K562 (cell line): ENCODE results near the gene RANBP3. TPM values are rescaled to one million over a fixed set of nuclear protein-coding genes. Genes with fewer than 3 reads are reported as not detected.

Experiments used
- BHLHE40 ChIP-seq: IDR thresholded peaks from 2 replicates; pipeline ENCODE4 v1.6.1; 2011; ENCODE audit warnings: low read length, improper control_type of control experiment
- EWSR1 ChIP-seq: fragments of 450-650 bp; IDR thresholded peaks from 2 replicates; pipeline ENCODE4 v1.6.1; 2018; ENCODE audit warnings: borderline replicate concordance, mild to moderate bottlenecking, low read depth, moderate library complexity; ENCODE audit not compliant: partially characterized antibody
- RBBP5 ChIP-seq: fragments of 200-600 bp; sonication (generic); IDR thresholded peaks from 2 replicates; pipeline ENCODE4 v1.6.1; 2012; ENCODE audit warnings: borderline replicate concordance, mild to moderate bottlenecking, low read length, control low read depth, inconsistent platforms; ENCODE audit not compliant: insufficient read depth, poor library complexity, severe bottlenecking
- SAFB ChIP-seq: fragments of 200-400 bp; formaldehyde crosslinking; IDR thresholded peaks from 2 replicates; pipeline ENCODE4 v1.6.1; 2017; ENCODE audit warnings: low read depth, low read length, borderline replicate concordance
- SNRNP70 ChIP-seq: fragments of 200-400 bp; formaldehyde crosslinking; optimal IDR thresholded peaks from 2 replicates; pipeline ENCODE3; 2017; ENCODE audit warnings: low read depth, low read length
- SPI1 ChIP-seq: IDR thresholded peaks from 2 replicates; pipeline ENCODE4 v1.6.1; 2011; ENCODE audit warnings: low read depth, low read length, control low read depth, borderline replicate concordance
- TCF7 ChIP-seq: sonication (generic); IDR thresholded peaks from 2 replicates; pipeline ENCODE4 v1.6.1; 2016; ENCODE audit warnings: antibody characterized with exemption, borderline replicate concordance
- ZEB2 ChIP-seq: fragments of 450-650 bp; IDR thresholded peaks from 2 replicates; pipeline ENCODE4 v1.6.1; 2016
- ZNF217 ChIP-seq: sonication (generic); formaldehyde crosslinking; IDR thresholded peaks from 2 replicates; pipeline ENCODE4 v1.8.0; 2022; ENCODE audit warnings: mild to moderate bottlenecking, missing genetic modification reagents
- ZSCAN32 ChIP-seq: fragments of 450-650 bp; formaldehyde crosslinking; IDR thresholded peaks from 2 replicates; pipeline ENCODE4 v1.4.0; 2020; ENCODE audit warnings: mild to moderate bottlenecking, moderate library complexity
- polyA plus RNA-seq, 8 experiments: library from polyadenylated mRNA; depleted of rRNA in 4 of 8; stranded (reverse) in 5 of 8; unstranded in 3 of 8; fragments of >200 nt; fragmentation: Nextera tagmentation in 2 of 8; fragmentation: Illumina TruSeq in 1 of 8; extraction: Ambion mirVana in 2 of 8; extraction: Trizol in 1 of 8; gene quantifications; 2 replicates each; pipeline versions ENCODE4 v1.2.1 to v1.2.3, GENCODE V29; 2011 to 2014; ENCODE audit warnings: inconsistent platforms in 1 of 8, missing spikeins in 1 of 8
- total RNA-seq, 7 experiments: library from RNA; depleted of rRNA in 6 of 7; stranded (reverse); fragments of >200 nt in 6 of 7; fragmentation: Illumina TruSeq in 2 of 7; extraction: Trizol in 2 of 7; gene quantifications; 2 replicates each; pipeline versions ENCODE4 v1.2.1 to v1.2.3, GENCODE V29; 2011 to 2021; ENCODE audit warnings: low replicate concordance in 1 of 7
- TF ChIP-seq, protein P1 (sequence below), 2 experiments: fragments of 450-650 bp; IDR thresholded peaks; 2 replicates each; pipeline ENCODE4 v1.6.1; 2016; ENCODE audit warnings: mild to moderate bottlenecking in 2 of 2, borderline replicate concordance in 1 of 2, low read depth in 1 of 2, moderate library complexity in 1 of 2
- TF ChIP-seq, protein P2 (sequence below): fragments of 450-650 bp; IDR thresholded peaks from 2 replicates; pipeline ENCODE4 v1.6.1; 2016; ENCODE audit warnings: low read depth, mild to moderate bottlenecking, moderate library complexity
- TF ChIP-seq, protein P3 (sequence below): sonication (generic); formaldehyde crosslinking; IDR thresholded peaks from 2 replicates; pipeline ENCODE4 v1.8.0; 2022; ENCODE audit warnings: missing genetic modification reagents, mild to moderate bottlenecking, borderline replicate concordance
- TF ChIP-seq, protein P4 (sequence below): fragments of 450-650 bp; IDR thresholded peaks from 2 replicates; pipeline ENCODE4 v1.6.1; 2018; ENCODE audit warnings: mild to moderate bottlenecking, low read depth; ENCODE audit not compliant: partially characterized antibody

RANBP3 gene
- total and polyA plus RNA-seq, 9 of the 15 experiments (the other 6 are each of a cell fraction or from before 2014, with no cell fraction given): 0.90 to 95.1 (median 63.2) TPM

DNA sequence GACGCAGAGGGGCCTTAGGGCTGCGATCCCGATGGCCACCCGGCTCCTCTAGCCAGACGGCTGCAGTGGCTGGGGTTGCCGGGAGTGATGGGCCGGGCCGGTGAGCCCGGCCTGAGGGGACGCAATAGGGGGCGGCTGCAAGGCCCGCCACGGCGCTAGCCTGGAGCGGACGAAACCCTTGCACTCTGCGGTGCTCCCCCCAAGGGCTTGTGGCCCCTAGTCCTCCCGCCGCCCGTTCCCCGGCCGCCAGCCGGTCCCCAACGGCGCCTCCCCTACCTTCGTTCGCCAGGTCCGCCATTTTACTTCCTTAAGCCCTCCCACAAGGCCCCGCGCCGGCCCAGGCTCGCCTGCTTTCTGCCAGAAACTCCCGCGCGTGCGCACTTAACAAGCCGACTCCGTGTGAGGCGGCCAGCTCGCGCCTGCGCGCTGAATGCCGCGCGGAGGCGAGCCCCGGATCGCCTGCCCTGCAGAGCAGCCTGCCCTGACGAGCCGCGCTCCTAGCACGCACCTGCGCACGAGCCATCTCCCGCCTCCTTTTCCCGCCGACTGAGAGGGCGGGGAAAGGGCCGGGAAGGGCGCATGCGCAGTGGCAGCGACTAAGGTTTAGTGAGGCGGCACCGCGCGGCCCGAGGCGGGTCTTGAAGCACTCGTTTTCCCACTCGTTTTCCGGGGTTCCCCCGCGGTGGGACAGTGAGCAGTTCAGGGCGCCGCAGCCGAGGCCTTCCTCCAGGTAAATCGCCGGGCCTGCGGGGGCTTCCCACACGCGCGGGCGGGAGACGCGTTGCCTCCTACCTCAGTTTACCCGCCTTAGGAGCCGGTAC is at the start of gene RANBP3 (continued):
- TF ChIP-seq, protein P1, sequence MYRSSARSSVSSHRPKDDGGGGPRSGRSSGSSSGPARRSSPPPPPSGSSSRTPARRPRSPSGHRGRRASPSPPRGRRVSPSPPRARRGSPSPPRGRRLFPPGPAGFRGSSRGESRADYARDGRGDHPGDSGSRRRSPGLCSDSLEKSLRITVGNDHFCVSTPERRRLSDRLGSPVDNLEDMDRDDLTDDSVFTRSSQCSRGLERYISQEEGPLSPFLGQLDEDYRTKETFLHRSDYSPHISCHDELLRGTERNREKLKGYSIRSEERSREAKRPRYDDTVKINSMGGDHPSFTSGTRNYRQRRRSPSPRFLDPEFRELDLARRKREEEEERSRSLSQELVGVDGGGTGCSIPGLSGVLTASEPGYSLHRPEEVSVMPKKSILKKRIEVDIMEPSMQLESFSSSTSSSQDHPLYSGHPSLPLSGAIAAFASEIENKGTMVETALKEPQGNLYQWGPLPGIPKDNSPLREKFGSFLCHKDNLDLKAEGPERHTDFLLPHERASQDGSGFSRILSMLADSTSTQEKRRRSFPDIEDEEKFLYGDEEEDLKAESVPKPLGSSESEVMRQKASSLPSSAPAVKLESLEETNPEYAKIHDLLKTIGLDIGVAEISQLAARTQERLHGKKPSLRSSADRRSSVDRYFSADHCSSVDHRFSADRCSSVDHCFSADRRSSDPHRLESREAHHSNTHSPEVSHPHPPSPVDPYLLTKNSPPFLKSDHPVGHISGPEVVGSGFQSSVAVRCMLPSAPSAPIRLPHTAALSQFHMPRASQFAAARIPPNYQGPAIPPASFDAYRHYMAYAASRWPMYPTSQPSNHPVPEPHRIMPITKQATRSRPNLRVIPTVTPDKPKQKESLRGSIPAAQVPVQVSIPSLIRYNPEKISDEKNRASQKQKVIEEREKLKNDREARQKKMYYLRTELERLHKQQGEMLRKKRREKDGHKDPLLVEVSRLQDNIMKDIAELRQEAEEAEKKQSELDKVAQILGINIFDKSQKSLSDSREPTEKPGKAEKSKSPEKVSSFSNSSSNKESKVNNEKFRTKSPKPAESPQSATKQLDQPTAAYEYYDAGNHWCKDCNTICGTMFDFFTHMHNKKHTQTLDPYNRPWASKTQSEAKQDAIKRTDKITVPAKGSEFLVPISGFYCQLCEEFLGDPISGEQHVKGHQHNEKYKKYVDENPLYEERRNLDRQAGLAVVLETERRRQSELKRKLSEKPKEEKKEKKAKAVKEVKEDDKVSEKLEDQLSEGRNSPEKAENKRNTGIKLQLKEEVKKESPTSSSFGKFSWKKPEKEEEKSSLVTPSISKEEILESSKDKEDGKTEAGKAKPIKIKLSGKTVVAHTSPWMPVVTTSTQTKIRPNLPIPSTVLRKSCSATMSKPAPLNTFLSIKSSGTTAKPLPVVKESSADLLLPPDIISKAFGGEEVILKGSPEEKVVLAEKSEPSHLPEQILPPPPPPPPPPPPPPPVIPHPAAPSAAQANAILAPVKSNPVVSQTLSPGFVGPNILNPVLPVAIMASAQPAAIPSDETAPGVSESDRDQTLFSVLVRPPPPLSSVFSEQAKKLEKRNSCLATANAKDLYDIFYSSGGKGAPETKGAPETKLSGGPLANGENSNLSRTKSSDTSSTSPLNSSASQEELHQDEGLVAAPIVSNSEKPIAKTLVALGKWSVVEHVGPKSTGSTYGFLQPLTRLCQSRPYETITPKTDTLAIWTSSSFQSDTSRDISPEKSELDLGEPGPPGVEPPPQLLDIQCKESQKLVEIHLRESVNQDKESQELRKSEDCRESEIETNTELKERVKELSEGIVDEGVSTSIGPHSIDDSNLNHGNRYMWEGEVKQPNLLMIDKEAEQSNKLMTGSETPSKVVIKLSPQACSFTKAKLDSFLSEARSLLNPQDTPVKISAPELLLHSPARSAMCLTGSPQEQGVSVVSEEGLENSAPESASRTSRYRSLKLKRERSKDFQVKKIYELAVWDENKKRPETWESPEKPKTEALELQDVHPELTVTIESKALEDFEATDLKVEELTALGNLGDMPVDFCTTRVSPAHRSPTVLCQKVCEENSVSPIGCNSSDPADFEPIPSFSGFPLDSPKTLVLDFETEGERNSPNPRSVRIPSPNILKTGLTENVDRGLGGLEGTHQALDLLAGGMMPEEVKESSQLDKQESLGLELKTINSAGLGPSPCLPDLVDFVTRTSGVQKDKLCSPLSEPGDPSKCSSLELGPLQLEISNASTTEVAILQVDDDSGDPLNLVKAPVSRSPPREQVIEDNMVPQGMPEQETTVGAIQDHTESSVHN (IDR thresholded peaks at IDR 0.05; ENCODE audit: borderline replicate concordance in 1 of 2, low read depth in 1 of 2): no peak
- TF ChIP-seq ZEB2: no peak
- no peak for TF ChIP-seq ZNF217 (CRISPR knock-in tag)
- peak; percentile 91 for TF ChIP-seq BHLHE40
- TF ChIP-seq, protein P2, sequence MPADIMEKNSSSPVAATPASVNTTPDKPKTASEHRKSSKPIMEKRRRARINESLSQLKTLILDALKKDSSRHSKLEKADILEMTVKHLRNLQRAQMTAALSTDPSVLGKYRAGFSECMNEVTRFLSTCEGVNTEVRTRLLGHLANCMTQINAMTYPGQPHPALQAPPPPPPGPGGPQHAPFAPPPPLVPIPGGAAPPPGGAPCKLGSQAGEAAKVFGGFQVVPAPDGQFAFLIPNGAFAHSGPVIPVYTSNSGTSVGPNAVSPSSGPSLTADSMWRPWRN: no peak
- TF ChIP-seq RBBP5: peak; percentile 79
- no peak for TF ChIP-seq EWSR1
- TF ChIP-seq, protein P3, sequence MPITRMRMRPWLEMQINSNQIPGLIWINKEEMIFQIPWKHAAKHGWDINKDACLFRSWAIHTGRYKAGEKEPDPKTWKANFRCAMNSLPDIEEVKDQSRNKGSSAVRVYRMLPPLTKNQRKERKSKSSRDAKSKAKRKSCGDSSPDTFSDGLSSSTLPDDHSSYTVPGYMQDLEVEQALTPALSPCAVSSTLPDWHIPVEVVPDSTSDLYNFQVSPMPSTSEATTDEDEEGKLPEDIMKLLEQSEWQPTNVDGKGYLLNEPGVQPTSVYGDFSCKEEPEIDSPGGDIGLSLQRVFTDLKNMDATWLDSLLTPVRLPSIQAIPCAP (CRISPR knock-in tag): peak; percentile 89; the same call in 1 of the 2 replicates
- peak; percentile 51; the same call in 1 of the 2 replicates for TF ChIP-seq ZSCAN32 (CRISPR knock-in tag)
- no peak for TF ChIP-seq SAFB
- no peak for TF ChIP-seq SNRNP70
- TF ChIP-seq, protein P4, sequence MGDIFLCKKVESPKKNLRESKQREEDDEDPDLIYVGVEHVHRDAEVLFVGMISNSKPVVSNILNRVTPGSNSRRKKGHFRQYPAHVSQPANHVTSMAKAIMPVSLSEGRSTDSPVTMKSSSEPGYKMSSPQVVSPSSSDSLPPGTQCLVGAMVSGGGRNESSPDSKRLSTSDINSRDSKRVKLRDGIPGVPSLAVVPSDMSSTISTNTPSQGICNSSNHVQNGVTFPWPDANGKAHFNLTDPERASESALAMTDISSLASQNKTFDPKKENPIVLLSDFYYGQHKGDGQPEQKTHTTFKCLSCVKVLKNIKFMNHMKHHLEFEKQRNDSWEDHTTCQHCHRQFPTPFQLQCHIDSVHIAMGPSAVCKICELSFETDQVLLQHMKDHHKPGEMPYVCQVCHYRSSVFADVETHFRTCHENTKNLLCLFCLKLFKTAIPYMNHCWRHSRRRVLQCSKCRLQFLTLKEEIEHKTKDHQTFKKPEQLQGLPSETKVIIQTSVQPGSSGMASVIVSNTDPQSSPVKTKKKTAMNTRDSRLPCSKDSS: no peak
- TF ChIP-seq TCF7: no peak
- no peak for TF ChIP-seq SPI1
